GM13977 (cell line): ENCODE data around the gene PURA.

Source experiments
- DNase-seq: peaks from one replicate; pipeline ENCODE4 v3.0.0; 2012; ENCODE audit warnings: low spot score
- in situ Hi-C: fragments of 300-500 bp; cut with MboI; formaldehyde crosslinking; loops from one replicate; pipeline ENCODE4 v1.12.0; 2022; ENCODE audit warnings: low sequenced_read_pairs, low pct_unique_long_range_greater_than_20kb, mixed read lengths, inconsistent platforms; ENCODE audit not compliant: unreplicated experiment
- TF ChIP-seq, protein P1 (sequence below): IDR thresholded peaks from 2 replicates; pipeline ENCODE4 v1.5.1; 2012; ENCODE audit warnings: mild to moderate bottlenecking, control low read depth; ENCODE audit not compliant: insufficient read depth; ENCODE audit errors: extremely low read depth, missing control alignments

PURA gene

DNA sequence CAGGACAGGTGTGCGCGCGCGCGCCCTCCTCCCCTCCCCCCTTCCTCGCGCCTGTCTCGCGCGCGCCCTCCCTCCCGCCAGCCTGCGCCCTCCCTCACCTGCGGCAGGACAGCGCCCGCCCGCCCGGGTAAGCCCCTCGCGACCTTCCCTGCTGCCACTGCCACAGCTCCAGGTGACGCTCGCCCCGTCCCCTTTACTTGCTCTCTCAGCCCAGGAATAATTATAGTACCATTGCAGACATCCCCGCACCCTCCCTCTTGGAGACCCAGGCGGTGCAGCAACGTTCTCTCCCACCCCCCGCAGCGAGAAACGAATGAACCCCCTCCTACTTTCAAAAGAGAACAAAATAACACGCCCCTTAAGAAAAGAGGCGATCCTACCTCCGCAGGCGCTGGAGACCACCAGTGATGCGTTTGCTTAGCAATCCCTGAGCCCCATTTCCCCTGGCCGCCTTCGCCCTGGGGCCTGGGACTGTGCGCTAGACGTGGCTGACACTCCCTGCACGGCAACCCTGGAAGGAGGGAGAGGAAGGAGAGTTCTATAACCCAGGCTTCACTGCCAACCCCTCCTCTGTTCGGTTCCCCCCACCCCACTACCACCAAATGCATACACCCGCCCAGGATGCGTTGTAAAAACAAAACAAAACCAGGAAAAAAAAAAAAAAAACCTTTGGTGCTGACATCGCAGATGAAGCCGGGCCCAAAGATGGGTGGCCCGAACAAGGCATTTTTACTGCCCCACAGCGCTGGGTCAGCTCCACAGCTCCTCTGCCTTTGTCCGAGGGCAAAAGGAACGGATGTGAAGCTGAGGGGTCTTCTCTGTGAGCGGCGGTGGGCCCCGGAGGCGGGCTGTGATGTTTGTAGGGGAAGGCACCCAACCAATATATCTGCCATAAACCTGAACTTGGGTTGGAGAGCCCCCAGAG is 5.6 kb upstream of the PURA start:
- TF ChIP-seq, protein P1, sequence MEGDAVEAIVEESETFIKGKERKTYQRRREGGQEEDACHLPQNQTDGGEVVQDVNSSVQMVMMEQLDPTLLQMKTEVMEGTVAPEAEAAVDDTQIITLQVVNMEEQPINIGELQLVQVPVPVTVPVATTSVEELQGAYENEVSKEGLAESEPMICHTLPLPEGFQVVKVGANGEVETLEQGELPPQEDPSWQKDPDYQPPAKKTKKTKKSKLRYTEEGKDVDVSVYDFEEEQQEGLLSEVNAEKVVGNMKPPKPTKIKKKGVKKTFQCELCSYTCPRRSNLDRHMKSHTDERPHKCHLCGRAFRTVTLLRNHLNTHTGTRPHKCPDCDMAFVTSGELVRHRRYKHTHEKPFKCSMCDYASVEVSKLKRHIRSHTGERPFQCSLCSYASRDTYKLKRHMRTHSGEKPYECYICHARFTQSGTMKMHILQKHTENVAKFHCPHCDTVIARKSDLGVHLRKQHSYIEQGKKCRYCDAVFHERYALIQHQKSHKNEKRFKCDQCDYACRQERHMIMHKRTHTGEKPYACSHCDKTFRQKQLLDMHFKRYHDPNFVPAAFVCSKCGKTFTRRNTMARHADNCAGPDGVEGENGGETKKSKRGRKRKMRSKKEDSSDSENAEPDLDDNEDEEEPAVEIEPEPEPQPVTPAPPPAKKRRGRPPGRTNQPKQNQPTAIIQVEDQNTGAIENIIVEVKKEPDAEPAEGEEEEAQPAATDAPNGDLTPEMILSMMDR = no peak
- peak; percentile 45 for DNase-seq
- in situ Hi-C loops = no loop called here

DNA sequence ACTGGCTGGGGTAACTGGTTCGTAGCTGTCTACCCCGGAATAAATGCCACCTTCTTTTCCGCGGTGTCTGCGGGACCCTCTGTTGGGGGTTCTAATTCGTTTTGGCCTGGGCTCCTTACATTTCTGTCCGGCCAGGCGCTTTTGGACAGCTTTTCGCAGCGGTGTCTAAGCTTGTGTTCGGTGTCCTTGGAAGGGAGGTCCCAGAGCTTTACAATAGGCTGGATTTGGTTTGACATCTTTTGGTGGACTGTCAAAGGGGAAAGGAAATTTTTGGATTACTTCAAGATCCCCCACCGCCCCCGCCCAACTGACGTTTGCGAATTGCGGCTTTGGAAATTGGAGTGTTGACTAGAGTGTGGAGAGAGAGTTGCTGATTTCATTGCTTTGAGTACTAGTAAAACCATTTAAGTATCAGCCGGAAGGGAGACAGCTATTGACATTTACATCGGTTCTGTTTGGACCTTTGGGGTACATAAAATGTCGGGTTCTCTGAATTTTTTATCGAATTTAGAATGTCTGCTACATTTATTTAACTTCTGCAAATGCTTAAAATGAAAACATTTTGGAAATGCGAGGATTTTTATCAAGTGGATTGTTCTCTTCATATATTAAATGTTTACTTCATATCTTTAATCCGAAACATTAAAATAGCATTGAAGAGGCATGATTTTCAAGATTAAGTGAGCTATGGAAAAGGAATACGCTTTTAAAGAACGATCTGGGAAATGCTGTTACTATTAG is 4.7 kb upstream of the PURA start:
- TF ChIP-seq, protein P1 = no peak
- no peak for DNase-seq
- in situ Hi-C loops = no loop called here

DNA sequence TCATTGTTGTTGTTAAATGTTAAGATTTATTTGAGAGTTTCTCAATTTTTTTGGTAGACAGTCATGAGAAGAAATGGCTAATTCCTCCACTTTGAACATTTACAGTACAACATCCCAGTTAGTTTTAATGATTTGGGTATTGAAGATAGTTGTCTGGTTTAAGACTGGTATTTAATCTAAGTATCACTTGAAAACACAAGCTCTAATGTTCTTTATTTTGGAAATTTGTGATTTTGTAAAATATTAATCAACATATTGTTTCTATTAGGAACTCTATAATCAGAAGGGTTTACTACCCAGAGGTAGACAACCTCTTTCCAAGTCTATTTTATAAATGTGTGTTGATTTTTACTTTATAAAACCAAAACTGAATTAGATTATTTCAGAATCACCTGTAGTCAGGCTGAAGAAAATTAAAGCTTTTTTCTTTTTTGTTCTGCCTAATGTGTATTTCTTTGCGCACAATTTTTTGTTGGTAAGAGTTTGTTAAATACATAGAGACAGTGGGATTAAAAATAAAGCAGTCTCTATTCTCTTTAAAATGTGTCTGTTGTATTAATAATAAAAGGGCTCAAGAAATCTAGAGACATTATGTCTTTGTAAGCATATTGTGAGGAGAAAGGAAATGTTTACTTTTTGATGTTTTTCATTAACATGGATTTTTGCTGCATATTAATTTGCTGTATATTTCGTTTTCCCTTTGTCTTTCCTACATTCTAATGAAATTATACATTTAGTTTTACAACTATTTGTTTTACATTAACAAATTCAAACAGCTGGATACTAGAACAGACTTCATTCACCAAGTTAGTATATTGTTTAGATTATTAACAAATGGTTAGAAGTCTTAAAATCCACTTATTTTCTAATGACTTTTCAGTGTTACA is 3.9 kb upstream of the PURA start:
- in situ Hi-C loops = no loop called here
- DNase-seq = no peak

DNA sequence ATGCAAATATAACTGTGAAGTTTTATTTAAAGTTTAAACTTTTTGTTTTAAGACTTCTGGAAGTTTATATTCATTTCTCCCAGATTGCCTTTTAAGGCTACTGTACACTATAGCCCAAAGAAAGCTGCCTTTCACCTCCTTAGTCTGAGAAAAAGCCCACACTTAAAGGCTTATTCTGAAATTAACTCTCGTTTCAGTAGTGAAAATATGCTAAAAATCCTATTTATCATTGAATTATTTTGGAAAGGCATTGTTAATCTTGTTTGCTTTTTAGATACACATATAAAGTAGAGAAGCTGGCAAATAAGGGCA is 3.3 kb upstream of the PURA start:
- TF ChIP-seq, protein P1 = no peak
- no peak for DNase-seq
- in situ Hi-C loops = no loop called here

More for the DNA sequence above, 3.9 kb upstream of the PURA start:
- TF ChIP-seq, protein P1 = no peak

DNA sequence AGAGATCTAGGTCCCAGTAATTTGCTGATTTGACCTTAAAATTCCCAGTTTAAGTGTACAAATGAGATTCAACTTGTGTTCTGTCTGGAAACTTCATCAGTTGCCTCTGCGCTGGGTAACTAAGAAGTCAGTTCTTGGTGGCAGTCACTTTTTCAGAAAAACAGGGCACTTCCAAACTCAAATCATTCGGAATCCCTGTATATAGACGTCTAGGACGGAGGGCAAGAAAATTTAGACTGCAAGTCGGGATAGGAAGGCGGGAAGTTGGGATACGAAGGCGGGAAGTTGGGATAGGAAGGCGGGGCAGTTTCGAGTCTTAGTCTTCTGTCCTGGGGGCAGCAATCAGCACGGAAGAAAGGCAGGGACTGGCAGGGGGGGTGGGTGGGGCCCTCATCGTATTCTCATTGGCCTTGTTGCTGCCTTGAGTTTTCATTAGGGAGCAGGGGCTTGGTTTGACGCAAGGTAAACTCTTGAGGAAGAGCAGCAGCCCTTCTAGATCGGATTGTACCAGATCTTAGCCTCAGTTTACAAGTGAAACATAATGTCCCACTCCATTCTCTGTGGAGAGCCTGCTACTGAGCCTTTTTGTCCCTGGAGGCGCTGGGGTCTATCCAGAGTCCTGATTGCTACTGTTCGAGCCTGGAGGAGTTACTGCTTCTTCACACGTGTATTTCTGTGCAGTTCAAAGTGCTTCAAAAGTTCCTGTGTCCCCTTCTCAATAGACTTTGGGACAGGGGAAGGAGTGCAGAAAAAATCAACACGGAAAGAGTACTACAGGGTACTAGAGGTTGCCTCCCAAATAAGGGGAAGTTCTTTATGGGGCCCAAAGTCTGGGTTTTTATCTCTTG is 2.7 kb upstream of the PURA start:
- TF ChIP-seq, protein P1 = no peak
- in situ Hi-C loops = no loop called here
- no peak for DNase-seq
